ENCODE measurements around the gene ARSD. TPM values are rescaled to one million over a fixed set of nuclear protein-coding genes. Genes with fewer than 3 reads are reported as not detected.

Gene ARSD
- total RNA-seq, 4 donors from 2014 or later = 1.5 to 2.8 (median 2.1) TPM

DNA sequence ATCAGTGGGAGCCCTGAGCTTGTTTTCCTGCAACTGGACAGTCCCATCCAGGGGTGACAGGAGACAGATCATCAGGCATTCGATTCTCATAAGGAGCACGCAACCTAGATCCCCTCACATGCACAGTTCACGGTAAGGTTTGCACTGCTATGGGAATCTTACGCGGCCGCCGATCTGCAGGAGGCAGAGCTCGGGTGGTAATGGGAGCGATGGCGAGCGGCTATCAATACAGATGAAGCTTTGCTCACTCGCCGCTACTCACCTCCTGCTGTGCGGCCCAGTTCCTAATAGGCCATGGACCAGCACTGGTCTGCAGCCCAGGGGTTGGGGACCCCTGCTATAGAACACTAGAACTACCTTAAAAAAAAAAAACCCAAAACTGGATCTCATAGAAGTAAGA is 45.4 kb downstream of the ARSD start:
- DNase-seq (no peak), ATAC-seq (no peak)
- intact Hi-C loops (cut with DNase I; ENCODE audit: low total_unique reads) = no loop called here
- in situ Hi-C loops (cut with MboI; ENCODE audit: low sequenced_read_pairs in 4 of 4) = no loop called here
- Histone ChIP-seq H3K9me3 (no peaks in the 10 kb centered on the region), H3K36me3 (no peaks in the 10 kb centered on the region), H3K4me3 (no peak overlapping the region), H3K27me3 (no peaks in the 10 kb centered on the region), H3K27ac (no peak overlapping the region), H3K4me1 (no peaks in the 10 kb centered on the region)
- TF ChIP-seq POLR2A (IDR thresholded peaks at IDR 0.05) = no peak
- TF ChIP-seq, protein P1, sequence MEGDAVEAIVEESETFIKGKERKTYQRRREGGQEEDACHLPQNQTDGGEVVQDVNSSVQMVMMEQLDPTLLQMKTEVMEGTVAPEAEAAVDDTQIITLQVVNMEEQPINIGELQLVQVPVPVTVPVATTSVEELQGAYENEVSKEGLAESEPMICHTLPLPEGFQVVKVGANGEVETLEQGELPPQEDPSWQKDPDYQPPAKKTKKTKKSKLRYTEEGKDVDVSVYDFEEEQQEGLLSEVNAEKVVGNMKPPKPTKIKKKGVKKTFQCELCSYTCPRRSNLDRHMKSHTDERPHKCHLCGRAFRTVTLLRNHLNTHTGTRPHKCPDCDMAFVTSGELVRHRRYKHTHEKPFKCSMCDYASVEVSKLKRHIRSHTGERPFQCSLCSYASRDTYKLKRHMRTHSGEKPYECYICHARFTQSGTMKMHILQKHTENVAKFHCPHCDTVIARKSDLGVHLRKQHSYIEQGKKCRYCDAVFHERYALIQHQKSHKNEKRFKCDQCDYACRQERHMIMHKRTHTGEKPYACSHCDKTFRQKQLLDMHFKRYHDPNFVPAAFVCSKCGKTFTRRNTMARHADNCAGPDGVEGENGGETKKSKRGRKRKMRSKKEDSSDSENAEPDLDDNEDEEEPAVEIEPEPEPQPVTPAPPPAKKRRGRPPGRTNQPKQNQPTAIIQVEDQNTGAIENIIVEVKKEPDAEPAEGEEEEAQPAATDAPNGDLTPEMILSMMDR (IDR thresholded peaks at IDR 0.05 in 4 of 5, conservative IDR thresholded peaks at IDR 0.05 in 1 of 5) = no peak

DNA sequence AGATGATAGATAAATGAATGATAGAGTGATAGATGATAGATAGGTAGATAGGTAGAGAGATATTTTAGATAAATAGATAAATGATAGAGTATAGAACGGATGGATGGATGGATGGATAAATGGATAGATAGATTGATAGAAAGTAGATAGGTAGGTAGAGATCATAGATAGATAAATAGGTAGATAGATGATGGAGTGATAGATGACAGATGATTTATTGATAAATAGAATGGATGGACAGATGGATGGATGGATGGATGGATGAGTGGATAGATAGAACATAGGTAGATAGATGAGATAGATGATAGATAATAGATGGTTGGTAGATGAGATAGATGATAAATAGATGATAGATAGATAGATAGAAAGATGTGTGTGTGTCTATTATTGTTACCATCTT is 49.5 kb downstream of the ARSD start:
- intact Hi-C loops (cut with DNase I; ENCODE audit: low total_unique reads) (no loop called here), in situ Hi-C loops (cut with MboI; ENCODE audit: low sequenced_read_pairs in 4 of 4) (no loop called here)
- no peak for TF ChIP-seq POLR2A (IDR thresholded peaks at IDR 0.05)
- TF ChIP-seq, protein P1 (IDR thresholded peaks at IDR 0.05 in 4 of 5, conservative IDR thresholded peaks at IDR 0.05 in 1 of 5) = no peak

DNA sequence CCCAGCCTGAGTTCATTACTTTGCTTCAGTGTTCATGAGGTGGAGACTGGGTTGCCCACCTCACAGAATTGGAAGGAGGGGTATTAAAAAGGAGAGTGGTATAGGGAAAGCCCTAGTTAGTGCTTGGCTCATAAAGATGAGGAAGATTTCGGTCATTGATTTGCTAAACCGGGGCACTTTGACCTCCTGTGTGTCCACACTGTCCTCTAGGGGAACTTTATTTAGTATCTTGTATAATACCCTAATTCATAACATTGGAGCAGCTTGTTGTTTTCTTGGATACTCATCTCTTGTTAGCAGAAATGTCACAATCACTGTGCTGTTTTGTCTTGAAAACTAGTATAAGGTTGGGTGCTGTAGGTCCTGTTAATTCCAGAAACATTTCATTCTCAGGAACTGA is 50.6 kb downstream of the ARSD start:
- ATAC-seq (no peak), DNase-seq (no peak)
- Histone ChIP-seq H3K4me3 (no peak overlapping the region), H3K36me3 (no peaks in the 10 kb centered on the region), H3K27ac (no peak overlapping the region), H3K27me3 (no peaks in the 10 kb centered on the region), H3K4me1 (no peaks in the 10 kb centered on the region), H3K9me3 (no peaks in the 10 kb centered on the region)
- intact Hi-C loops (cut with DNase I; ENCODE audit: low total_unique reads) (no loop called here), in situ Hi-C loops (cut with MboI; ENCODE audit: low sequenced_read_pairs in 4 of 4) (no loop called here)
- TF ChIP-seq POLR2A (IDR thresholded peaks at IDR 0.05) = no peak
- TF ChIP-seq, protein P1 (IDR thresholded peaks at IDR 0.05 in 4 of 5, conservative IDR thresholded peaks at IDR 0.05 in 1 of 5) = no peak

More for the DNA sequence above, 49.5 kb downstream of the ARSD start:
- H3K27ac ChIP-seq = no peak overlapping the region
- H3K36me3 ChIP-seq = no peaks in the 10 kb centered on the region
- no peaks in the 10 kb centered on the region for H3K4me1 ChIP-seq
- H3K9me3 ChIP-seq = no peaks in the 10 kb centered on the region
- no peaks in the 10 kb centered on the region for H3K27me3 ChIP-seq
- DNase-seq (no peak), ATAC-seq (no peak)
- H3K4me3 ChIP-seq = no peak overlapping the region

DNA sequence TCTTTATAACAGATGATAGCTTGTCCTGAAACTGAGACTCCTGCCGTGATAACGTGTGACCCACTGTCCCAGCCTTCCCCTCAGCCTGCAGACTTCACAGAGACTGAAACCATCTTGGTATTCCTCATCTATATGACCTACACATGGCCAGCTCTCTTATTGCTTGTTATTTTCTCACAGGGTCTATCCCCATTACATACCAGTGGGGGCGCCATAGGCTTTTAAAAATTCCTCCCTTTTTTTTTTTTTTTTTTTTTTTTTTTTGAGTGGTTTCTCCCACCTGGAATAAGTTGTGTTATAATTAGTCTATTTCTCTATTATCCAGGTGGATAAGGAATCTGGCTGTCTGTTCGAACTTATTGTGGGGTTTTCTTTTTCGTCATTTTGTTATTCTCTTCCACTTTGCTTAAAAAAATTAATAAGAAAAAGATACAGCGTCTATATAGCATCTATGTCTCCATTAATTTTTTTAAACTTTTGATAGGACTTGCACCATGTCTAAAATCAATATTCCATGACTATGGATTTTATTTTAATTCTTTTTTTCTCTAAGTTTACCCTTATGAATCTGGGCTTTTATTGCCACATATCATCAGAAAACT is 53.2 kb downstream of the ARSD start:
- Histone ChIP-seq H3K27ac (no peak overlapping the region), H3K4me1 (no peaks in the 10 kb centered on the region), H3K4me3 (no peak overlapping the region), H3K27me3 (no peaks in the 10 kb centered on the region), H3K36me3 (no peaks in the 10 kb centered on the region), H3K9me3 (no peaks in the 10 kb centered on the region)
- intact Hi-C loops (cut with DNase I; ENCODE audit: low total_unique reads) (no loop called here), in situ Hi-C loops (cut with MboI; ENCODE audit: low sequenced_read_pairs in 4 of 4) (no loop called here)
- TF ChIP-seq, protein P1 (IDR thresholded peaks at IDR 0.05 in 4 of 5, conservative IDR thresholded peaks at IDR 0.05 in 1 of 5) = no peak
- no peak for TF ChIP-seq POLR2A (IDR thresholded peaks at IDR 0.05)
- ATAC-seq (no peak), DNase-seq (no peak)

DNA sequence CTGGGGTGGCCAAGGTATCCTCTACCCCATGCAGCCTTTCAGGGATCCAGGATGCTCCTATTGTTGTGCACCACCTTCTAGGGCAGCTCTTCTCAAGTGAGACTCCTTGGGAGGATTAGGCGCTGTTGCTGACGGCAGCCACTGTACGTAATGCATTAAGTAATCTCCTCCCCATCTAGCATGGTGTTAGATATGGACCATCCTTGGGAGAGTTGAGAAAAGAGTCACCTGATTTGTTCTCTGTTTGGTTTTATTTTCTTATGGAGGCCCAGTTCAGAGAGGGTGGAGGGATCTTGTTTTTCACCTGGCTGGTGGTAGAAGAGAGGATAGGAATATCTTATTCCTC is 54.0 kb downstream of the ARSD start:
- in situ Hi-C loops (cut with MboI; ENCODE audit: low sequenced_read_pairs in 4 of 4) = no loop called here
- Histone ChIP-seq H3K36me3 (no peaks in the 10 kb centered on the region), H3K27me3 (no peaks in the 10 kb centered on the region), H3K9me3 (no peaks in the 10 kb centered on the region), H3K27ac (no peak overlapping the region), H3K4me3 (no peak overlapping the region), H3K4me1 (no peaks in the 10 kb centered on the region)
- no peak for DNase-seq
- TF ChIP-seq, protein P1 (IDR thresholded peaks at IDR 0.05 in 4 of 5, conservative IDR thresholded peaks at IDR 0.05 in 1 of 5) = no peak
- no peak for TF ChIP-seq POLR2A (IDR thresholded peaks at IDR 0.05)
- no peak for ATAC-seq
- intact Hi-C loops (cut with DNase I; ENCODE audit: low total_unique reads) = no loop called here
